ENCODE measurements around the gene SH3BP4. TPM values are rescaled to one million over a fixed set of nuclear protein-coding genes. Genes with fewer than 3 reads are reported as not detected.
A peak's percentile ranks its signal among the peaks of the same experiment; 100 is the strongest.

Gene SH3BP4
- polyA plus RNA-seq, 1 donor (not counting 4 experiments of a cell fraction or from before 2014, with no cell fraction given): 50.4 TPM

GRCh38 chr2:234950730-234951663 is 820 bp upstream of the SH3BP4 start:
- peak overlapping the region; percentile 81 for H3K4me2 ChIP-seq (ENCODE audit: control insufficient read depth, extremely low read depth, insufficient read depth, low read depth, low read length)
- peaks cover 0 to 10% of the 10 kb centered on the region in 2 experiments for H3K36me3 ChIP-seq (ENCODE audit: control insufficient read depth in 2 of 2, extremely low read depth in 1 of 2, insufficient read depth in 2 of 2, low read length in 2 of 2)
- peak overlapping the region; percentile 94 for H3K9ac ChIP-seq (ENCODE audit: control insufficient read depth, extremely low read depth, insufficient read depth, low read length)
- peaks cover 4% of the 10 kb centered on the region for H3K9me1 ChIP-seq (ENCODE audit: control insufficient read depth, extremely low read depth, insufficient read depth, low read length)
- no peak overlapping the region for H2AFZ ChIP-seq (ENCODE audit: control insufficient read depth, low read length)
- H3K4me1 ChIP-seq (ENCODE audit: control insufficient read depth, extremely low read depth, insufficient read depth, low read length): peaks cover 59% of the 10 kb centered on the region
- DNase-seq (ENCODE audit: low read depth, low spot score) (no peak), FAIRE-seq (peak; percentile 36)
- H4K20me1 ChIP-seq (ENCODE audit: control insufficient read depth, extremely low read depth, insufficient read depth, low read length): no peaks in the 10 kb centered on the region
- dilution Hi-C loops (cut with MboI; ENCODE audit: extremely low pct_ligation_motif_present, low sequenced_read_pairs): no loop called here
- H3K27ac ChIP-seq (ENCODE audit: control insufficient read depth, insufficient read depth, low read length): peak overlapping the region; percentile 98
- peaks cover 40% of the 10 kb centered on the region for H3K79me2 ChIP-seq (ENCODE audit: control insufficient read depth, insufficient read depth, low read length)
- H3K9me3 ChIP-seq (ENCODE audit: control insufficient read depth, low read depth, low read length): no peaks in the 10 kb centered on the region
- no peak for TF ChIP-seq EZH2 (IDR thresholded peaks at IDR 0.05; ENCODE audit: low read length)
- TF ChIP-seq CTCF (optimal IDR thresholded peaks at IDR 0.05 in 1 of 3, IDR thresholded peaks at IDR 0.05 in 1 of 3, conservative IDR thresholded peaks at IDR 0.05 in 1 of 3; ENCODE audit: extremely low read depth in 1 of 3, insufficient read depth in 2 of 3, low read length in 3 of 3): peak; percentile 9 to 16 (median 10)
- no peaks in the 10 kb centered on the region for H3K27me3 ChIP-seq (ENCODE audit: control insufficient read depth, extremely low read depth, insufficient read depth, low read length)
- peak overlapping the region; percentile 40 to 74 (median 72) for H3K4me3 ChIP-seq (ENCODE audit: control insufficient read depth in 2 of 3, extremely low read depth in 1 of 3, insufficient read depth in 2 of 3, low read depth in 1 of 3, low read length in 3 of 3)

GRCh38 chr2:234952270-234953115 is 676 bp downstream of the SH3BP4 start:
- no peak for DNase-seq (ENCODE audit: low read depth, low spot score)
- peak overlapping the region; percentile 89 for H3K27ac ChIP-seq (ENCODE audit: control insufficient read depth, insufficient read depth, low read length)
- peaks cover 68% of the 10 kb centered on the region for H3K4me1 ChIP-seq (ENCODE audit: control insufficient read depth, extremely low read depth, insufficient read depth, low read length)
- dilution Hi-C loops (cut with MboI; ENCODE audit: extremely low pct_ligation_motif_present, low sequenced_read_pairs): no loop called here
- peak overlapping the region; percentile 93 for H3K9ac ChIP-seq (ENCODE audit: control insufficient read depth, extremely low read depth, insufficient read depth, low read length)
- peaks cover 6% of the 10 kb centered on the region for H4K20me1 ChIP-seq (ENCODE audit: control insufficient read depth, extremely low read depth, insufficient read depth, low read length)
- H3K36me3 ChIP-seq (ENCODE audit: control insufficient read depth in 2 of 2, extremely low read depth in 1 of 2, insufficient read depth in 2 of 2, low read length in 2 of 2): peaks cover 0 to 10% of the 10 kb centered on the region in 2 experiments
- no peak for FAIRE-seq
- H3K9me3 ChIP-seq (ENCODE audit: control insufficient read depth, low read depth, low read length): no peaks in the 10 kb centered on the region
- no peaks in the 10 kb centered on the region for H3K27me3 ChIP-seq (ENCODE audit: control insufficient read depth, extremely low read depth, insufficient read depth, low read length)
- H3K79me2 ChIP-seq (ENCODE audit: control insufficient read depth, insufficient read depth, low read length): peaks cover 55% of the 10 kb centered on the region
- H3K9me1 ChIP-seq (ENCODE audit: control insufficient read depth, extremely low read depth, insufficient read depth, low read length): peaks cover 7% of the 10 kb centered on the region
- peak overlapping the region; percentile 100 for H3K4me2 ChIP-seq (ENCODE audit: control insufficient read depth, extremely low read depth, insufficient read depth, low read depth, low read length)
- TF ChIP-seq CTCF (optimal IDR thresholded peaks at IDR 0.05 in 1 of 3, IDR thresholded peaks at IDR 0.05 in 1 of 3, conservative IDR thresholded peaks at IDR 0.05 in 1 of 3; ENCODE audit: extremely low read depth in 1 of 3, insufficient read depth in 2 of 3, low read length in 3 of 3) (no peak), EZH2 (IDR thresholded peaks at IDR 0.05; ENCODE audit: low read length) (no peak)
- no peak overlapping the region for H2AFZ ChIP-seq (ENCODE audit: control insufficient read depth, low read length)
- peak overlapping the region; percentile 78 to 93 (median 88) for H3K4me3 ChIP-seq (ENCODE audit: control insufficient read depth in 2 of 3, extremely low read depth in 1 of 3, insufficient read depth in 2 of 3, low read depth in 1 of 3, low read length in 3 of 3)
